ENCODE measurements around the gene NMUR1. TPM values are rescaled to one million over a fixed set of nuclear protein-coding genes. Genes with fewer than 3 reads are reported as not detected.

NMUR1 gene
- total and polyA plus RNA-seq, 2 experiments from 2014 or later: 0.33 to 0.37 TPM

DNA sequence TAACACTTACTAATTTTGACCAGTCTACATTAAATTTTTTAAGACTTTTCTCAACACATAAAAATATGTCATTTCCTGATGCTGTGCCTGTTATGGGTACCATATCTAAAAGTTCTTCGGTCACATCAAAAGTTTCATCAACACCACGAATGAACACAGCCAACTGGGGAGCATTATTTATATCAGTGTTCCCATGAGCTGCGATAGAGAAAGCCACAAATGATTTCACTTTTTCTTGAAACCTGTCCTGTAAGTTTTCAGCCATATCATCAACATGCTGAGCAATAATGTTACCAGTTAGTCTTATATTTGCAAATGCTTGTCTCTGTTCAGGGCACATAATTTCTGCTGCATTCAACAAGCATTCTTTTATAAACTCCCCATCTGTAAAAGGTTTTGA, 35.6 kb downstream of the NMUR1 start:
- Histone ChIP-seq H3K9me2 (replicated peaks; ENCODE audit: insufficient read depth) (no peaks in the 10 kb centered on the region), H3K27me3 (no peaks in the 10 kb centered on the region), H3K79me2 (no peaks in the 10 kb centered on the region), H3K4me1 (ENCODE audit: insufficient read depth) (no peaks in the 10 kb centered on the region), H3K36me3 (replicated peaks; ENCODE audit: insufficient read depth, low read depth) (no peaks in the 10 kb centered on the region), H3K27ac (no peak overlapping the region), H4K20me1 (ENCODE audit: insufficient read depth, poor library complexity, severe bottlenecking) (no peaks in the 10 kb centered on the region), H3K4me3 (no peak overlapping the region), H3K9me3 (ENCODE audit: low read depth) (no peaks in the 10 kb centered on the region), H2AFZ (no peak overlapping the region), H3K4me2 (no peak overlapping the region)
- WGBS (ENCODE audit: low lambda C conversion rate, missing lambda C conversion rate): 86% methylated on average over 3 of the region's 3 CpGs
- no peak for DNase-seq (ENCODE audit: low spot score)
- TF ChIP-seq EZH2phosphoT487 (IDR thresholded peaks at IDR 0.05; ENCODE audit: low read depth, severe bottlenecking, unreplicated experiment): no peak
- TF ChIP-seq EZH2 (IDR thresholded peaks at IDR 0.05; ENCODE audit: borderline replicate concordance): no peak
- TF ChIP-seq, protein P1, sequence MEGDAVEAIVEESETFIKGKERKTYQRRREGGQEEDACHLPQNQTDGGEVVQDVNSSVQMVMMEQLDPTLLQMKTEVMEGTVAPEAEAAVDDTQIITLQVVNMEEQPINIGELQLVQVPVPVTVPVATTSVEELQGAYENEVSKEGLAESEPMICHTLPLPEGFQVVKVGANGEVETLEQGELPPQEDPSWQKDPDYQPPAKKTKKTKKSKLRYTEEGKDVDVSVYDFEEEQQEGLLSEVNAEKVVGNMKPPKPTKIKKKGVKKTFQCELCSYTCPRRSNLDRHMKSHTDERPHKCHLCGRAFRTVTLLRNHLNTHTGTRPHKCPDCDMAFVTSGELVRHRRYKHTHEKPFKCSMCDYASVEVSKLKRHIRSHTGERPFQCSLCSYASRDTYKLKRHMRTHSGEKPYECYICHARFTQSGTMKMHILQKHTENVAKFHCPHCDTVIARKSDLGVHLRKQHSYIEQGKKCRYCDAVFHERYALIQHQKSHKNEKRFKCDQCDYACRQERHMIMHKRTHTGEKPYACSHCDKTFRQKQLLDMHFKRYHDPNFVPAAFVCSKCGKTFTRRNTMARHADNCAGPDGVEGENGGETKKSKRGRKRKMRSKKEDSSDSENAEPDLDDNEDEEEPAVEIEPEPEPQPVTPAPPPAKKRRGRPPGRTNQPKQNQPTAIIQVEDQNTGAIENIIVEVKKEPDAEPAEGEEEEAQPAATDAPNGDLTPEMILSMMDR (IDR thresholded peaks at IDR 0.05; ENCODE audit: poor library complexity): no peak

DNA sequence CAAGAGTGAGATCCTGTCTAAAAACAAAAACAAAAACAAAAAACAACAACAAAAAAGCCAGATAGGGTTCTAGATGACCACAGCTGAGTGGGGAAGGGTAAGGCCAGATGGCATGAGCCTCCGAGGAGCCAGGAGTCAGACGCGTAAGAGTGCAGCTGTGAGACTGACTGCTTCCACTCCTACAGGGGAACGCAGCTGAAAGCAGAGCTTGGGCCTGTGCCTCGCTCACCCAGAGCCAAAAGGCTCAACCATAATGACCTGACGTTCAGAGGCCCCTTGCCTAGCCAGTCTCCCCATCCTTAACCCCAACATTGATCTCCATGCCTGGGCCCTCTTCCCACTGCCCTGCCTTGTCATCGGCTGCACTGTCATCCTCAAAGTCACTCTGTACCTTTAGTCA, 39.4 kb downstream of the NMUR1 start:
- H3K4me2 ChIP-seq: no peak overlapping the region
- 95% methylated on average over 7 of the region's 7 CpGs for WGBS (ENCODE audit: low lambda C conversion rate, missing lambda C conversion rate)
- no peaks in the 10 kb centered on the region for H3K4me1 ChIP-seq (ENCODE audit: insufficient read depth)
- H2AFZ ChIP-seq: no peak overlapping the region
- no peaks in the 10 kb centered on the region for H4K20me1 ChIP-seq (ENCODE audit: insufficient read depth, poor library complexity, severe bottlenecking)
- no peaks in the 10 kb centered on the region for H3K9me2 ChIP-seq (replicated peaks; ENCODE audit: insufficient read depth)
- no peak overlapping the region for H3K4me3 ChIP-seq
- TF ChIP-seq EZH2 (IDR thresholded peaks at IDR 0.05; ENCODE audit: borderline replicate concordance): no peak
- TF ChIP-seq, protein P1 (IDR thresholded peaks at IDR 0.05; ENCODE audit: poor library complexity): no peak
- TF ChIP-seq EZH2phosphoT487 (IDR thresholded peaks at IDR 0.05; ENCODE audit: low read depth, severe bottlenecking, unreplicated experiment): no peak
- no peaks in the 10 kb centered on the region for H3K27me3 ChIP-seq
- no peaks in the 10 kb centered on the region for H3K36me3 ChIP-seq (replicated peaks; ENCODE audit: insufficient read depth, low read depth)
- no peaks in the 10 kb centered on the region for H3K9me3 ChIP-seq (ENCODE audit: low read depth)
- H3K27ac ChIP-seq: no peak overlapping the region
- H3K79me2 ChIP-seq: no peaks in the 10 kb centered on the region
- no peak for DNase-seq (ENCODE audit: low spot score)

DNA sequence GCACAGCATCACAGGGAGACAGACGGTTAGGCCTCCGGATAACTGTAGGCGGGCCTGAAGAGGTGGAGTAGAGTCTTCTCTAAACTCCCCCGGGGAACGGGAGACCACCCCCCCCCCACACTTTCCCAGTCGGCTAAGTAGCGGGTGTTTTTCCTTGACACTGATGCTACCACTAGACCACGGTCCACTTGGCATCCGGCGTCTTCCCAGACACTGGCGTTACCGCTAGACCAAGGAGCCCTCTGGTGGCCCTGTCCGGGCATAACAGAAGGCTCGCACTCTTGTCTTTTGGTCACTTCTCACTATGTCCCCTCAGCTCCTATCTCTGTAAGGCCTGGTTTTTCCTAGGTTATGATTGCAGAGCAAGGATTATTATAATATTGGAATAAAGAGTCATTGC, 40.3 kb downstream of the NMUR1 start:
- no peaks in the 10 kb centered on the region for H3K36me3 ChIP-seq (replicated peaks; ENCODE audit: insufficient read depth, low read depth)
- no peak overlapping the region for H3K4me2 ChIP-seq
- no peaks in the 10 kb centered on the region for H3K79me2 ChIP-seq
- no peak for TF ChIP-seq EZH2phosphoT487 (IDR thresholded peaks at IDR 0.05; ENCODE audit: low read depth, severe bottlenecking, unreplicated experiment)
- TF ChIP-seq, protein P1 (IDR thresholded peaks at IDR 0.05; ENCODE audit: poor library complexity): no peak
- no peak for TF ChIP-seq EZH2 (IDR thresholded peaks at IDR 0.05; ENCODE audit: borderline replicate concordance)
- H3K9me3 ChIP-seq (ENCODE audit: low read depth): no peaks in the 10 kb centered on the region
- WGBS (ENCODE audit: low lambda C conversion rate, missing lambda C conversion rate): 92% methylated on average over 14 of the region's 14 CpGs
- no peak overlapping the region for H3K4me3 ChIP-seq
- no peak overlapping the region for H3K27ac ChIP-seq
- no peaks in the 10 kb centered on the region for H3K4me1 ChIP-seq (ENCODE audit: insufficient read depth)
- no peak overlapping the region for H2AFZ ChIP-seq
- no peaks in the 10 kb centered on the region for H3K9me2 ChIP-seq (replicated peaks; ENCODE audit: insufficient read depth)
- H3K27me3 ChIP-seq: no peaks in the 10 kb centered on the region
- DNase-seq (ENCODE audit: low spot score): no peak
- H4K20me1 ChIP-seq (ENCODE audit: insufficient read depth, poor library complexity, severe bottlenecking): no peaks in the 10 kb centered on the region

DNA sequence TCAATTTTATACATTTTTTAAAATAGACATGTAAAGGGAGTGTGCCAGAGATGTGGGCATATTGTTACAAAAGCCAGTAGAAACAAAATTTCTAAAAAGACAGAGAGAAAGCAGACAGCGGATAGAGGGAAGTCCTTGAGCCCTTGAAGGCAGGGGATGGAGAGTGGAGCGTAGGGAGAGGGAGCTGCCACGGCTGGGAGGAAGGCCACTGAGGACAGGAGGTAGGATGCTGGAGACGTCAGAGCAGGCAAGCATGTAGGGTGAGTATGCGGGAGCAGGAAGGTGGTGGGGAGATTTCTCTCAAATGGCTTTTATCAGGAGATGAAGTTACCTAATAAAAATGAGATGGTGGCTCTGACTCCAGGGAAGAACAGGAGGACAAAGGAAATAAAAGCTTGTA, 41.9 kb downstream of the NMUR1 start:
- Histone ChIP-seq H3K9me2 (replicated peaks; ENCODE audit: insufficient read depth) (no peaks in the 10 kb centered on the region), H3K27me3 (no peaks in the 10 kb centered on the region), H3K4me3 (no peak overlapping the region), H4K20me1 (ENCODE audit: insufficient read depth, poor library complexity, severe bottlenecking) (no peaks in the 10 kb centered on the region), H3K27ac (no peak overlapping the region), H3K79me2 (no peaks in the 10 kb centered on the region), H3K9me3 (ENCODE audit: low read depth) (no peaks in the 10 kb centered on the region), H3K36me3 (replicated peaks; ENCODE audit: insufficient read depth, low read depth) (no peaks in the 10 kb centered on the region), H3K4me2 (no peak overlapping the region), H2AFZ (no peak overlapping the region), H3K4me1 (ENCODE audit: insufficient read depth) (no peaks in the 10 kb centered on the region)
- TF ChIP-seq EZH2 (IDR thresholded peaks at IDR 0.05; ENCODE audit: borderline replicate concordance): no peak
- TF ChIP-seq EZH2phosphoT487 (IDR thresholded peaks at IDR 0.05; ENCODE audit: low read depth, severe bottlenecking, unreplicated experiment): no peak
- TF ChIP-seq, protein P1 (IDR thresholded peaks at IDR 0.05; ENCODE audit: poor library complexity): no peak
- WGBS (ENCODE audit: low lambda C conversion rate, missing lambda C conversion rate): 86% methylated on average over 5 of the region's 5 CpGs
- no peak for DNase-seq (ENCODE audit: low spot score)
